Measurements from ENCODE around the gene DBR1. TPM values are rescaled to one million over a fixed set of nuclear protein-coding genes. Genes with fewer than 3 reads are reported as not detected.

The DBR1 gene
- 10 to 100 TPM; 16.8 to 25.4 (median 18.3) TPM for total RNA-seq

GRCh38 chr3:138174421-138175131 lies at the start of gene DBR1:
TSS of gene DBR1 (minus strand) at chr3:138174921. CDS start at chr3:138174795, 126 bp downstream.
- DNase-seq, result peak; percentile 79 to 81
- 0 to 1% methylated on average over 27 to 37 of the region's 38 CpGs for WGBS, 2 donors
- Histone ChIP-seq H3K9me3 (no peaks in the 10 kb centered on the region), H3K4me3 (replicated peaks in 1 of 3) (peak within 1 kb of the TSS; percentile 34 to 89 (median 82)), H3K36me3 (peaks cover 6 to 11% of the 10 kb centered on the region in 2 donors), H3K4me1 (peaks cover 9 to 12% of the 10 kb centered on the region in 2 donors), H3K27me3 (no peaks in the 10 kb centered on the region), H3K27ac (peak within 1 kb of the TSS; percentile 25 to 75 (median 74))
- intact Hi-C loops (cut with DNase I), result no loop called here
- TF ChIP-seq POLR2A (IDR thresholded peaks at IDR 0.05), result peak in 1 of 2 donors; percentile 80
- no peak for TF ChIP-seq CTCF (IDR thresholded peaks at IDR 0.05)

GRCh38 chr3:138222942-138223287 lies 48.2 kb upstream of the DBR1 start:
- Histone ChIP-seq H3K27ac (no peak overlapping the region), H3K27me3 (no peaks in the 10 kb centered on the region), H3K4me1 (peaks cover 0 to 4% of the 10 kb centered on the region in 2 donors), H3K36me3 (peaks cover 22 to 45% of the 10 kb centered on the region in 2 donors), H3K4me3 (replicated peaks in 1 of 3) (no peak overlapping the region), H3K9me3 (no peaks in the 10 kb centered on the region)
- no peak for TF ChIP-seq CTCF (IDR thresholded peaks at IDR 0.05)
- TF ChIP-seq POLR2A (IDR thresholded peaks at IDR 0.05), result no peak
- WGBS, 2 donors, result 91 to 92% methylated on average over 2 of the region's 2 CpGs
- intact Hi-C loops (cut with DNase I), result no loop called here
- DNase-seq, result no peak

GRCh38 chr3:138222131-138222941 lies 47.6 kb upstream of the DBR1 start:
- H3K27me3 ChIP-seq, result no peaks in the 10 kb centered on the region
- WGBS, 2 donors, result 72 to 78% methylated on average over 2 of the region's 2 CpGs
- intact Hi-C loops (cut with DNase I), result no loop called here
- no peak for DNase-seq
- H3K36me3 ChIP-seq, result peaks cover 22 to 45% of the 10 kb centered on the region in 2 donors
- H3K9me3 ChIP-seq, result no peaks in the 10 kb centered on the region
- H3K27ac ChIP-seq, result no peak overlapping the region
- H3K4me3 ChIP-seq (replicated peaks in 1 of 3), result no peak overlapping the region
- no peak for TF ChIP-seq CTCF (IDR thresholded peaks at IDR 0.05)
- TF ChIP-seq POLR2A (IDR thresholded peaks at IDR 0.05), result no peak
- peaks cover 0 to 4% of the 10 kb centered on the region in 2 donors for H3K4me1 ChIP-seq

- no peak for DNase-seq
- peaks cover 22 to 32% of the 10 kb centered on the region in 2 donors for H3K36me3 ChIP-seq
These were observed 46.1 kb upstream of the DBR1 start for GRCh38 chr3:138220788-138221187.

More at GRCh38 chr3:138220788-138221187, 46.1 kb upstream of the DBR1 start:
- Histone ChIP-seq H3K4me1 (peaks cover 0 to 4% of the 10 kb centered on the region in 2 donors), H3K4me3 (replicated peaks in 1 of 3) (no peak overlapping the region), H3K9me3 (no peaks in the 10 kb centered on the region), H3K27me3 (no peaks in the 10 kb centered on the region), H3K27ac (no peak overlapping the region)
- TF ChIP-seq POLR2A (IDR thresholded peaks at IDR 0.05), result no peak
- TF ChIP-seq CTCF (IDR thresholded peaks at IDR 0.05), result no peak
- intact Hi-C loops (cut with DNase I), result no loop called here
- WGBS, 2 donors, result 92 to 94% methylated on average over 4 of the region's 4 CpGs

Measured in thyroid gland (tissue), 4 donors.